Neutrophil (primary cell): ENCODE results near the gene ARHGEF19.

ENCODE experiments used
- H3K27ac ChIP-seq: fragments of 200-600 bp; sonication (generic); 2 replicates; pipeline ENCODE4 v1.5.1; 2016; ENCODE audit warnings: mild to moderate bottlenecking, moderate library complexity
- H3K27me3 ChIP-seq: fragments of 200-600 bp; sonication (generic); 2 replicates; pipeline ENCODE4 v1.6.0; 2016; ENCODE audit warnings: mild to moderate bottlenecking
- H3K36me3 ChIP-seq: fragments of 200-600 bp; sonication (generic); 2 replicates; pipeline ENCODE4 v1.5.1; 2017
- H3K4me1 ChIP-seq, 2 experiments: fragments of 200-600 bp in 1 of 2; sonication (generic) in 1 of 2; 1 replicate in 1 of 2; 2 replicates in 1 of 2; pipeline versions ENCODE4 v1.5.1 to v1.6.1; 2013 to 2016; ENCODE audit warnings: low read depth in 1 of 2, low read length in 1 of 2, mild to moderate bottlenecking in 1 of 2, moderate library complexity in 1 of 2; ENCODE audit not compliant: control insufficient read depth in 1 of 2, insufficient read depth in 1 of 2
- H3K4me3 ChIP-seq, 2 experiments: fragments of 200-600 bp in 1 of 2; sonication (generic) in 1 of 2; 1 replicate in 1 of 2; 2 replicates in 1 of 2; pipeline ENCODE4 v1.5.1; 2013 to 2016; ENCODE audit warnings: low read depth in 1 of 2, low read length in 1 of 2, mild to moderate bottlenecking in 1 of 2, moderate library complexity in 1 of 2
- H3K9me3 ChIP-seq: fragments of 200-600 bp; sonication (generic); 2 replicates; pipeline ENCODE4 v1.5.1; 2016
- TF ChIP-seq, protein P1 (sequence below): fragments of 200-600 bp; sonication (generic); IDR thresholded peaks from 2 replicates; pipeline ENCODE4 v1.5.1; 2016; ENCODE audit warnings: antibody characterized with exemption

Gene ARHGEF19

DNA sequence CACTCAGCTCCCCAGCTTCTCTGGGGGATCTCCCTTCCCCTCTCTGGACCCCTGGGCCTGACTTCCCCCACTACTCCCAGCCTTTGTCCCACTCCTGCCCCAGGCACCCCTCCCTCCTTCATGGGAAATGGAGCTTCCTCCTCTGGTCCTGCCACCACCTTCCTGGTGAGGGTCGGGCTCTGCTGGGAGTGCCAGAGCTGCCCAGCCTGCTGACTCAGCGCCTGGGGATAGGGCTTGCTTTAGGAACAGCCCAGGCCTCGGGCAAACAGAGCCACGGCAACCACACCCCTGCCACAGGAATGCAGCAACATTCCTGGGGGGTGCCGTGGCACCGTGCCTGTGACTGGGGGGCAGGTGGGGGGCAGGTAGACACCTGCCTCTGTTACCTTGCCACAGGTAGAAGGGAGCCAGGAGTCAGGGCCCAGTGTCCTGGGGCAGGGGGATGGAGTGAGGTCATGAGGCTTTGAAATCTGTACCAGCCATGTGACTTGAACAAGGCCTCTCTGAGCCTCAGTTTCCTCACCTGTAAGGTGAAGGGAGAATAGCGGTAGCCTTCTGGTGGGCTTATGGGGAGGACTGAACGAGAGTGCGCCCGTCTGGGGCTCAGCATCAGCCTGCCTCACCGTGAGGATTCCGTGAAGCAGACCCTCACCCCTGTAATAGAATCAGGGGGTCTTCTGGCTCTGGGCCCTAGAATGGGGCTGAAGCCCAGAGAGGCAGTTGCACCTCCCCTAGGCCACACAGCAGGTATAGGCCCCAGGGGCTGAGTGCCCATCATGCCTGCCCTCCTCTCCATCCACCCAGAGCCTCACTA, 38.8 kb downstream of the ARHGEF19 start:
- Histone ChIP-seq H3K4me1 (peaks cover 0 to 5% of the 10 kb centered on the region in 2 experiments), H3K27ac (no peak overlapping the region), H3K9me3 (no peaks in the 10 kb centered on the region), H3K4me3 (no peak overlapping the region), H3K27me3 (peaks cover 58% of the 10 kb centered on the region), H3K36me3 (no peaks in the 10 kb centered on the region)
- TF ChIP-seq, protein P1, sequence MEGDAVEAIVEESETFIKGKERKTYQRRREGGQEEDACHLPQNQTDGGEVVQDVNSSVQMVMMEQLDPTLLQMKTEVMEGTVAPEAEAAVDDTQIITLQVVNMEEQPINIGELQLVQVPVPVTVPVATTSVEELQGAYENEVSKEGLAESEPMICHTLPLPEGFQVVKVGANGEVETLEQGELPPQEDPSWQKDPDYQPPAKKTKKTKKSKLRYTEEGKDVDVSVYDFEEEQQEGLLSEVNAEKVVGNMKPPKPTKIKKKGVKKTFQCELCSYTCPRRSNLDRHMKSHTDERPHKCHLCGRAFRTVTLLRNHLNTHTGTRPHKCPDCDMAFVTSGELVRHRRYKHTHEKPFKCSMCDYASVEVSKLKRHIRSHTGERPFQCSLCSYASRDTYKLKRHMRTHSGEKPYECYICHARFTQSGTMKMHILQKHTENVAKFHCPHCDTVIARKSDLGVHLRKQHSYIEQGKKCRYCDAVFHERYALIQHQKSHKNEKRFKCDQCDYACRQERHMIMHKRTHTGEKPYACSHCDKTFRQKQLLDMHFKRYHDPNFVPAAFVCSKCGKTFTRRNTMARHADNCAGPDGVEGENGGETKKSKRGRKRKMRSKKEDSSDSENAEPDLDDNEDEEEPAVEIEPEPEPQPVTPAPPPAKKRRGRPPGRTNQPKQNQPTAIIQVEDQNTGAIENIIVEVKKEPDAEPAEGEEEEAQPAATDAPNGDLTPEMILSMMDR, result no peak

DNA sequence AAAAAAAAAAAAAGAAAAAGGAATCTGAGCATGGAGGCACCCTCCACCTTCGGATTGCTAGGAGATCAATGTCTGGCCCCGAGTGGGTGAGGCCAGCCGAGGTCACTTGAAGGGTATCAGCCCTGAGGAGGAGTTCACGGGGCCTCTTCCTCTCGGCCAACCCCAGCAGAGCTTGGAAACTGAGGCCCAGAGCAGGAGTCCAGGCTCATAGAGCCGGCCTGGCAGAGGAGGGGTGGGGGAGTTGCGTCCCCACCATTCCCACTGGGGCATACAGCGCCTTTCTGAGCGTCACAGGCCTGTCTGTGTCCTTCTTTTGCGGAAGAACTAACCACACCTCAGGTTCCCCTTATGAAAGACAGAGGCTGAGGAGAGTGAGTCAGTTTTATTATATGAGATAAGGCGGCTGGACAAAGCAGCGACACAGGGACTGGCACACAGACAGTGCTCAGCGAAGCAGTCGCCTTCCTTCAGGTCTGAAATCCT, 39.4 kb downstream of the ARHGEF19 start:
- Histone ChIP-seq H3K27me3 (peaks cover 64% of the 10 kb centered on the region), H3K4me1 (peaks cover 0 to 5% of the 10 kb centered on the region in 2 experiments), H3K27ac (no peak overlapping the region), H3K36me3 (no peaks in the 10 kb centered on the region), H3K9me3 (no peaks in the 10 kb centered on the region), H3K4me3 (no peak overlapping the region)
- TF ChIP-seq, protein P1, result no peak

DNA sequence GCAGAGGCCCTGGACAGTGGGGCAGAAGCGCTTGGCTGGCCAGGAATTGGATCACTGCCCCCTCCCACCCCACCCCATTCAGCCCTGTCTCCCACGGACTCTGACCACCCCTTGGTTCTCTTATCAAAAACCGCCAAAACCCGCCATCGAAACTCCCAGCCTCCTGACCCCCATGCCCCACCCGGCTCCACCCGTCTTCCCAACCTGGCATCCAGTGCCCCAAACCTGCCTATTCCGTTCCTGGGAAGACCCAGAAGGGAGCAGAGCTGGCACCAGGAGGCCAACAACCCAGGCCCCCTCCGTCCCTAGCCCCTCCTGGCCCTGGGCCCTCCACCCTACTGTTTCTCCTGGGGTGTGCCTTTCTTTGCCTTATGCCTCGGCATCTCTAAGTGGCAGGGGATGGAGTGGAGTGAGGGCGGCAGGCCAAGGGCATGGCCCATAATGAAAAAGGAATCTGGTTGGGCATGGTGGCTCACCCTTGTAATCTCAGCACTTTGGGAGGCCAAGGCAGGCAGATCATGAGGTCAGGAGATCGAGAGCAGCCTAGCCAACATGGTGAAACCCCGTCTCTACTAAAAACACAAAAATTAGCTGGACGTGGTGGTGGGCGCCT, 40.1 kb downstream of the ARHGEF19 start:
- TF ChIP-seq, protein P1, result no peak
- Histone ChIP-seq H3K9me3 (no peaks in the 10 kb centered on the region), H3K27me3 (peaks cover 64% of the 10 kb centered on the region), H3K4me3 (no peak overlapping the region), H3K4me1 (peaks cover 0 to 5% of the 10 kb centered on the region in 2 experiments), H3K27ac (no peak overlapping the region), H3K36me3 (no peaks in the 10 kb centered on the region)

DNA sequence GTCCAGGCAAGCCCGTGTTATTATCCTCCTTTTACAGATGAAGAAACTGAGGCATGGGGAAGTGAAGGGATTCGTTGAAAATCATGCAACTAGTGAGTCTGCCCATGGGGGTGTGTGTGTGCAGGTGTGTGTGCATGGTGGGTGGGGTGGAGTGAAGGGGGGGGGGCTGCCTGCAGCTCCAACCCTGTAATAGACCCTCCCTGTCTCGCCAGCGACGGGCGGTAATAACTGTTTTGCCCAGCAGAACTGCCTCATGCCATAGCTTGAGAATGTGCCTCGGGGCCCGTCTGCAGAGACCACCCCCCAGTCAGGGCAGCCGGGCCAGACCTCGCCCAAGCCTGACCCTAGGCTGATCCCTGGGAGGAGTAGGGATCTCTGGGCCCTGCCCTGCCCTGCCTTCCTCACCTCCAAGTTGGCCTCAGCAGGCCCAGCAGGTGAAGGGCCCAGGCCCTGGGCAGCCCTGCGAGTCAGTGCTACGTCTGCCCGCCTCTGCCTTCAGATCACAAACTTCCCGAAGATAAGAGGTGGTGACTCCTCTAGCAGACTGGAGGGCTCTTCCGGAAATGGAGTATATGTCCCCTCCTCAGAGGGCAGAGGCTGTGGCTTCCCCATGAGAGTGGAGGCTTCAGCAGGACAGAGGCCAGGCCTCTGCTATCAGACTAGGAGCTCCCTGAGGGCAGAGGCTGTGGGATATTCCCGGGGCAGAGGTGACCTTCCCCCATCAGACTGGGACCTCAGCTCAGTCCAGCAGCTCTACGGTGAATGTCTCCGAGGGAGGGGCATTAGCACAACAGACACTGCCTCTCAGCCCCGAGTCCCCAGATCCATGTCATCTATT, 40.9 kb downstream of the ARHGEF19 start:
- no peak overlapping the region for H3K27ac ChIP-seq

DNA sequence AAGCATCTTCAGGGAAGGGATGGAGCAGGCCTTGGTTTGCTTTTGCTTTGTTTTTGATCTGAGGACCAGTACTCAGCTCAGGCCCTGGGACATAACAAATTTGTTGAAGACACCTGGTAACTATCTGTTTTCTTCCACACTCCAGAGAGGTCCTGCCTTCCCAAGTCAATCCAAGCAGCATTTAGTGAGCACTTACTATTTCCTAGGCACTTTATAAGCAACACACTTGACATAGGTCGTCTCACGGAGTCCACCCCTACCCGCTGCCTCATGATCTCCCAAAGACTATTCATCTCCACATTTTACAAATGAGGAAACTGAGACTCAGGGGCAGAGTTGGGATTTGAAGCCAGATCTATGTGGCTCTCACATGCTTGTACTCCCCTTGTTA, 42.2 kb downstream of the ARHGEF19 start:
- H3K27ac ChIP-seq, result no peak overlapping the region
- no peaks in the 10 kb centered on the region for H3K9me3 ChIP-seq
- H3K4me1 ChIP-seq, result peaks cover 0 to 5% of the 10 kb centered on the region in 2 experiments
- no peaks in the 10 kb centered on the region for H3K36me3 ChIP-seq
- H3K4me3 ChIP-seq, result no peak overlapping the region
- peaks cover 64% of the 10 kb centered on the region for H3K27me3 ChIP-seq
- TF ChIP-seq, protein P1, result no peak

More for the DNA sequence above, 40.9 kb downstream of the ARHGEF19 start:
- Histone ChIP-seq H3K4me3 (no peak overlapping the region), H3K9me3 (no peaks in the 10 kb centered on the region), H3K27me3 (peaks cover 64% of the 10 kb centered on the region), H3K4me1 (peaks cover 0 to 5% of the 10 kb centered on the region in 2 experiments), H3K36me3 (no peaks in the 10 kb centered on the region)
- TF ChIP-seq, protein P1, result no peak
